Mucosa of descending colon (tissue), 3 donors: ENCODE results near the gene LCAT. TPM values are rescaled to one million over a fixed set of nuclear protein-coding genes. Genes with fewer than 3 reads are reported as not detected.

ENCODE experiments used
- ATAC-seq: fragments of 200-7000 bp; cut with Tn5 transposase; one replicate; pipeline ENCODE4 v1.9.1; 2020; ENCODE audit warnings: mild to moderate bottlenecking, moderate library complexity
- DNase-seq, 3 donors: peaks; one replicate each; pipeline ENCODE4 v3.0.0-alpha.2; 2020
- H3K36me3 ChIP-seq: fragments of 200-600 bp; one replicate; pipeline ENCODE4 v1.8.0; 2021; ENCODE audit warnings: low read depth, mild to moderate bottlenecking
- H3K4me1 ChIP-seq: fragments of 200-600 bp; one replicate; pipeline ENCODE4 v1.8.0; 2021; ENCODE audit warnings: low read depth, mild to moderate bottlenecking
- H3K4me3 ChIP-seq: fragments of 200-600 bp; one replicate; pipeline ENCODE4 v1.8.0; 2021; ENCODE audit warnings: mild to moderate bottlenecking
- H3K9me3 ChIP-seq: fragments of 200-600 bp; one replicate; pipeline ENCODE4 v1.8.0; 2021; ENCODE audit warnings: mild to moderate bottlenecking
- intact Hi-C, 2 donors: fragments of 100-400 bp; cut with DNase I in 1 of 2; cut with micrococcal nuclease in 1 of 2; formaldehyde crosslinking; loops; one replicate each; pipeline versions ENCODE4 v1.11.0 to v1.11.1; 2022; cut with DNase I, micrococcal nuclease
- total RNA-seq, 3 donors: library from RNA; stranded (reverse); fragmentation: NEBNext Ultra II Directional in 2 of 3; extraction: Animal tissue kit (Norgen Biotek cat#: 25700) in 2 of 3; gene quantifications; one replicate each; pipeline versions ENCODE4 v1.2.1 to v1.2.4, GENCODE V29; 2021 to 2023
- TF ChIP-seq, protein P1 (sequence below): fragments of 200-600 bp; IDR thresholded peaks from one replicate; pipeline ENCODE4 v1.8.0; 2022; ENCODE audit warnings: antibody characterized with exemption, mild to moderate bottlenecking
- donor health status: DM: no; HTN: no; CAD: no; lungs with moderate emphysema.
- donor health status: DM: no; HTN: no; CAD: no.
- donor health status: DM: no; HTN: yes; CAD: no.

LCAT gene
- total RNA-seq, 3 donors from 2014 or later, result 2.2 to 20.3 (median 9.4) TPM

DNA sequence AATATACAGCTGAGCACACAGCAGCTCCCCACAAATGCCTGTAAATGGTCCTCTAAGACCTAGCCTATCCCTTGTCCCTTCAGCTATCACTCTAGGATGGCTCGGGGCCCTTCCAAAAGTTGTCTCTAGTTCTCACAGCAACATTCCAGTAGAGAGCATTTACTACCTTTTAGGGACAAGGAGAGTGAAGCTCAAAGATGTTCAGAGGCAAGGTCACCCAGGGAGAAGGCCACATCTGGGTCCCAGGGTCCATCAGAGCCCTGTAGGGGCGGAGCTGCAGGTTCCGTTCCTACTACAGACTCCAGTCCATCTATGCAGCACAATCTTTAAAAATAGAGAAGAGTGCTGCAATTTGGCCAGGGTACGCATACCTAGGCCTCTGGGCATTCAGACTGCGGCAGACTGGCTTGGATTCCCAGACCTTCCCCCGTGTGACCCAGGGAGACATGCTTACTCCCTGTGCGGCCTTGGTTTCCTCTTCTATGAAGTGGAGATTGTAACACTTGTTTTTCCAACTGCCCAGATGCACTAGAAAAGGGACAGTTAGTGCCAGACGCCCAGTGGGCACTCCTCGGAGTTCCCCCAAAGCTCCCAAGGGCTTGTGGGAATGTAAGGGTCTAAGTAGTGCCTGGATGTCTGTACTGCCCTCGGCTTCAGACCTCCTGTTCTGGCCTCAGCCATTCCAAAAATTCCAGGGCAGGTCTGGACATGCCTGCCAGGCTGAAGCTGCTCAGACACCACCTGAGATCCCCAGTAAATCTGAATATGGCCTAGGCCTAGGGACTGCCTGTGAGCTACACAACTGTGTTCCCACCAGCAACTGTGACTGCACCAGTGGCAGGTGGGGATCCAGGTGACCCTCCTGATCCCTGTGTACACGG is 22.0 kb upstream of the LCAT start:
- Histone ChIP-seq H3K36me3 (no peaks in the 10 kb centered on the region), H3K9me3 (no peaks in the 10 kb centered on the region), H3K4me3 (no peak overlapping the region), H3K4me1 (peaks cover 22% of the 10 kb centered on the region)
- ATAC-seq (no peak), DNase-seq (no peak)
- intact Hi-C loops, result no loop called here
- TF ChIP-seq, protein P1, sequence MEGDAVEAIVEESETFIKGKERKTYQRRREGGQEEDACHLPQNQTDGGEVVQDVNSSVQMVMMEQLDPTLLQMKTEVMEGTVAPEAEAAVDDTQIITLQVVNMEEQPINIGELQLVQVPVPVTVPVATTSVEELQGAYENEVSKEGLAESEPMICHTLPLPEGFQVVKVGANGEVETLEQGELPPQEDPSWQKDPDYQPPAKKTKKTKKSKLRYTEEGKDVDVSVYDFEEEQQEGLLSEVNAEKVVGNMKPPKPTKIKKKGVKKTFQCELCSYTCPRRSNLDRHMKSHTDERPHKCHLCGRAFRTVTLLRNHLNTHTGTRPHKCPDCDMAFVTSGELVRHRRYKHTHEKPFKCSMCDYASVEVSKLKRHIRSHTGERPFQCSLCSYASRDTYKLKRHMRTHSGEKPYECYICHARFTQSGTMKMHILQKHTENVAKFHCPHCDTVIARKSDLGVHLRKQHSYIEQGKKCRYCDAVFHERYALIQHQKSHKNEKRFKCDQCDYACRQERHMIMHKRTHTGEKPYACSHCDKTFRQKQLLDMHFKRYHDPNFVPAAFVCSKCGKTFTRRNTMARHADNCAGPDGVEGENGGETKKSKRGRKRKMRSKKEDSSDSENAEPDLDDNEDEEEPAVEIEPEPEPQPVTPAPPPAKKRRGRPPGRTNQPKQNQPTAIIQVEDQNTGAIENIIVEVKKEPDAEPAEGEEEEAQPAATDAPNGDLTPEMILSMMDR, result no peak

DNA sequence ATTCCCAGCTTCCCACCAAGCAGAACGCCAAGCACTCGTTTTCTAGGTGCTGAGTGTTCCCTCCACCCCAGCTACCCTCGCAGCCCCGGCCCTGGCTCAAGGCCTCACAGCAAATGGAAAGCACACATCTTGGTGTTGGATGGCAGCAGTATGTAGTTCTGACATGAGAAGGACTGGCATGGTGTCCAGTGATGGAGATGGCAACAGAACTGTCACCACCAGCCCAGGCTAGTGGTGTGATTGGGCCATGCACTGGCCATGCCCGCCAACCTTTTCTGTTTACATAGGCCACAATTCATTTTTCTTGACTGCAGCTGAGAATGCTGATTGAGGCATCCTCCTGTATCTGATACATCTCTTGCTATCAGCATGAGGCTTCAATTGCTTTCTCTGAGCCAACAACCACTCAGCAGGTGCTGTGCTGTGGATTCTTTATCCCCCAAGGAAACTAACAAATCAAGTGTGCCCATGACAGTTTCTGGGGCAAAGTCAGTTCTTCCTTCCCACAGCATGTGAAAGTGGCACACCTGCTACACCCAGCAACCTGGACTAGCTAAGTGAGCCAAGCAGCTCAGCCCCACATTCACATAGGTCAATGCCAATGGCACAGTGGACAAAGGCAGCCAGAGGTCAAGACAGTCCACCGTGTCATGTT is 20.7 kb upstream of the LCAT start:
- peaks cover 22% of the 10 kb centered on the region for H3K4me1 ChIP-seq
- TF ChIP-seq, protein P1, result no peak
- no peak for DNase-seq
- no peaks in the 10 kb centered on the region for H3K36me3 ChIP-seq
- H3K4me3 ChIP-seq, result no peak overlapping the region
- no peak for ATAC-seq
- H3K9me3 ChIP-seq, result no peaks in the 10 kb centered on the region
- intact Hi-C loops, result no loop called here

GRCh38 chr16:67963662-67964321 is 19.9 kb upstream of the LCAT start:
- TF ChIP-seq, protein P1, result no peak
- no peak for DNase-seq
- no peak for ATAC-seq
- Histone ChIP-seq H3K36me3 (no peaks in the 10 kb centered on the region), H3K4me3 (no peak overlapping the region), H3K9me3 (no peaks in the 10 kb centered on the region), H3K4me1 (peaks cover 27% of the 10 kb centered on the region)
- intact Hi-C loops, result no loop called here

GRCh38 chr16:67963292-67963661 is 19.4 kb upstream of the LCAT start:
- no peaks in the 10 kb centered on the region for H3K36me3 ChIP-seq
- ATAC-seq (no peak), DNase-seq (no peak)
- no peak overlapping the region for H3K4me3 ChIP-seq
- TF ChIP-seq, protein P1, result no peak
- H3K9me3 ChIP-seq, result no peaks in the 10 kb centered on the region
- H3K4me1 ChIP-seq, result peaks cover 27% of the 10 kb centered on the region
- intact Hi-C loops, result no loop called here

DNA sequence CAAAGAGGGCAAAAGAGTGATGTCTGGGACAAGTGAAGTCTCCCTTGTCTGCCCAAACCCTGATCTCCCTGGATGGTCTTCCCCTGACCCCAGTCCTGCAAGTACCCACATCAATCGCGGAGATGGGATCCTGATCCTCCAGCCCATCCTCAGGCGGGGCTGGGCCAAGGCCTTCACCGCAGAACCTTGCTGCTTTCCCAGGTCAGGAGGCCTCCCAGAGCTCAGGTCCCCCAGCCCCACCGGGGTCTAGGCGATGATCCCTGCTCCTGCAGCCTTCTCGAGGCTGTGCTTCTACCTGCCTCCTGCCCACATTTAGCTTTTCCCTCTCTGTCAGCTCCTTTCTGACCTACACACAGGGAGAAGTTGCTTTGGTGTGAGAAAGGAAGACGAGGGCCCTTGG is 18.2 kb upstream of the LCAT start:
- peaks cover 22% of the 10 kb centered on the region for H3K4me1 ChIP-seq
- ATAC-seq (no peak), DNase-seq (no peak)
- no peaks in the 10 kb centered on the region for H3K9me3 ChIP-seq
- H3K36me3 ChIP-seq, result no peaks in the 10 kb centered on the region
- intact Hi-C loops, result no loop called here
- no peak overlapping the region for H3K4me3 ChIP-seq
- TF ChIP-seq, protein P1, result no peak
